Endodermal cell (in vitro differentiated cells): ENCODE data around the gene CUL5. TPM values are rescaled to one million over a fixed set of nuclear protein-coding genes. Genes with fewer than 3 reads are reported as not detected.

Experiments used
- DNase-seq: peaks from one replicate; pipeline ENCODE4 v3.0.0-alpha.2; 2017
- H3K27ac ChIP-seq: 2 replicates; pipeline ENCODE4 v1.5.1; 2013; ENCODE audit warnings: mild to moderate bottlenecking, low read depth, low read length, moderate library complexity
- H3K27me3 ChIP-seq: 2 replicates; pipeline ENCODE4 v1.6.1; 2013; ENCODE audit warnings: mild to moderate bottlenecking, low read length, moderate library complexity; ENCODE audit not compliant: insufficient read depth, control insufficient read depth, poor library complexity, severe bottlenecking
- H3K36me3 ChIP-seq: 2 replicates; pipeline ENCODE4 v1.7.0; 2013; ENCODE audit warnings: mild to moderate bottlenecking, low read length, moderate library complexity; ENCODE audit not compliant: control insufficient read depth, insufficient read depth
- H3K4me1 ChIP-seq: one replicate; pipeline ENCODE4 v1.7.0; 2013; ENCODE audit warnings: low read length; ENCODE audit not compliant: control insufficient read depth, insufficient read depth
- H3K4me3 ChIP-seq: 2 replicates; pipeline ENCODE4 v1.5.1; 2013; ENCODE audit warnings: mild to moderate bottlenecking, low read length, moderate library complexity
- H3K9ac ChIP-seq: 2 replicates; pipeline ENCODE4 v1.6.1; 2013; ENCODE audit warnings: mild to moderate bottlenecking, low read length, moderate library complexity; ENCODE audit not compliant: poor library complexity, severe bottlenecking; ENCODE audit errors: extremely low read depth
- H3K9me3 ChIP-seq: 2 replicates; pipeline ENCODE4 v1.6.1; 2013; ENCODE audit warnings: mild to moderate bottlenecking, low read length, moderate library complexity; ENCODE audit not compliant: control insufficient read depth
- H3K27ac Mint-ChIP-seq: 2 replicates; pipeline ENCODE4 v1.8.0; 2020; ENCODE audit warnings: mixed read lengths
- H3K27me3 Mint-ChIP-seq: 2 replicates; pipeline ENCODE4 v1.8.0; 2021; ENCODE audit warnings: mild to moderate bottlenecking, mixed read lengths; ENCODE audit not compliant: insufficient read depth
- H3K36me3 Mint-ChIP-seq: 2 replicates; pipeline ENCODE4 v1.8.0; 2020; ENCODE audit warnings: low read depth, mixed read lengths
- H3K4me1 Mint-ChIP-seq: 2 replicates; pipeline ENCODE4 v1.8.0; 2020; ENCODE audit warnings: mixed read lengths
- H3K4me3 Mint-ChIP-seq: 2 replicates; pipeline ENCODE4 v1.8.0; 2020; ENCODE audit warnings: mild to moderate bottlenecking, moderate library complexity, mixed read lengths
- H3K9me3 Mint-ChIP-seq: 2 replicates; pipeline ENCODE4 v1.8.0; 2020; ENCODE audit warnings: mild to moderate bottlenecking, mixed read lengths
- WGBS, 2 experiments: methylation state at CpG; one replicate each; pipeline versions ENCODE4 v1.1.5 to v1.1.7; 2013; ENCODE audit warnings: missing lambda C conversion rate in 2 of 2, mixed read lengths in 1 of 2; ENCODE audit not compliant: insufficient coverage in 1 of 2, insufficient read length in 1 of 2; 5-methylcytosine and 5-hydroxymethylcytosine counted together
- total RNA-seq, 2 donors: library from RNA; stranded (reverse); fragmentation: NEBNext Ultra II Directional in 1 of 2; extraction: Animal tissue kit (Norgen Biotek cat#: 25700) in 1 of 2; gene quantifications; 2 replicates in 1 of 2; 3 replicates in 1 of 2; pipeline ENCODE4 v1.2.1, GENCODE V29; 2021
- TF ChIP-seq, protein P1 (sequence below): fragments of 200-600 bp; sonication (generic); conservative IDR thresholded peaks from 2 replicates; pipeline ENCODE4 v1.5.0; 2021; ENCODE audit warnings: antibody characterized with exemption, mild to moderate bottlenecking

CUL5 gene
- total RNA-seq, 2 donors from 2014 or later, result 33.8 to 40.0 TPM

DNA sequence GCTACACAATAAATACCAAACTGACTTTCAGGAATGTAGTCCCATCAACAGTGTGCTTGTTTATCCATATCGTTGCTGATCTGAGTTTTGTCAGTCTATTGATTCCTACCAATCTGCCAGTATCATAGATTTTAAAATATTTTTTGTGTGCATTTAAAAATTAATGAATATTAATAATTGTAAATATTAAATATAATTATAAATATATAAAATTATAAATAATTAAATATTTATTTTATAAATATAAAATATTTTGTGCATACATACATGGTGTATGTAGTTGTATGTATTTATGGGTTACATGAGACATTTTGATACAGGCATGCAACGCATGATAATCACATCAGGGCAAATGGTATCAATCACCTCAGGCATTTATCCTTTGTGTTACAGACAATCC lies 53.6 kb downstream of the CUL5 start:
- Histone ChIP-seq H3K4me3 (no peak overlapping the region), H3K9me3 (peaks cover 9% of the 10 kb centered on the region), H3K4me1 (no peaks in the 10 kb centered on the region), H3K36me3 (peaks cover 46% of the 10 kb centered on the region), H3K9ac (no peak overlapping the region), H3K27me3 (no peaks in the 10 kb centered on the region), H3K27ac (no peak overlapping the region)
- H3K9me3 Mint-ChIP-seq, result peaks cover 3% of the 10 kb centered on the region
- H3K27me3 Mint-ChIP-seq, result no peaks in the 10 kb centered on the region
- H3K27ac Mint-ChIP-seq, result no peak overlapping the region
- no peaks in the 10 kb centered on the region for H3K4me1 Mint-ChIP-seq
- TF ChIP-seq, protein P1, sequence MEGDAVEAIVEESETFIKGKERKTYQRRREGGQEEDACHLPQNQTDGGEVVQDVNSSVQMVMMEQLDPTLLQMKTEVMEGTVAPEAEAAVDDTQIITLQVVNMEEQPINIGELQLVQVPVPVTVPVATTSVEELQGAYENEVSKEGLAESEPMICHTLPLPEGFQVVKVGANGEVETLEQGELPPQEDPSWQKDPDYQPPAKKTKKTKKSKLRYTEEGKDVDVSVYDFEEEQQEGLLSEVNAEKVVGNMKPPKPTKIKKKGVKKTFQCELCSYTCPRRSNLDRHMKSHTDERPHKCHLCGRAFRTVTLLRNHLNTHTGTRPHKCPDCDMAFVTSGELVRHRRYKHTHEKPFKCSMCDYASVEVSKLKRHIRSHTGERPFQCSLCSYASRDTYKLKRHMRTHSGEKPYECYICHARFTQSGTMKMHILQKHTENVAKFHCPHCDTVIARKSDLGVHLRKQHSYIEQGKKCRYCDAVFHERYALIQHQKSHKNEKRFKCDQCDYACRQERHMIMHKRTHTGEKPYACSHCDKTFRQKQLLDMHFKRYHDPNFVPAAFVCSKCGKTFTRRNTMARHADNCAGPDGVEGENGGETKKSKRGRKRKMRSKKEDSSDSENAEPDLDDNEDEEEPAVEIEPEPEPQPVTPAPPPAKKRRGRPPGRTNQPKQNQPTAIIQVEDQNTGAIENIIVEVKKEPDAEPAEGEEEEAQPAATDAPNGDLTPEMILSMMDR, result no peak
- 95% methylated on average over 2 of the region's 2 CpGs; no CpG with 5 or more reads in 1 of the 2 experiments for WGBS, 2 experiments
- DNase-seq, result no peak
- H3K4me3 Mint-ChIP-seq, result no peak overlapping the region
- peaks cover 59% of the 10 kb centered on the region for H3K36me3 Mint-ChIP-seq

DNA sequence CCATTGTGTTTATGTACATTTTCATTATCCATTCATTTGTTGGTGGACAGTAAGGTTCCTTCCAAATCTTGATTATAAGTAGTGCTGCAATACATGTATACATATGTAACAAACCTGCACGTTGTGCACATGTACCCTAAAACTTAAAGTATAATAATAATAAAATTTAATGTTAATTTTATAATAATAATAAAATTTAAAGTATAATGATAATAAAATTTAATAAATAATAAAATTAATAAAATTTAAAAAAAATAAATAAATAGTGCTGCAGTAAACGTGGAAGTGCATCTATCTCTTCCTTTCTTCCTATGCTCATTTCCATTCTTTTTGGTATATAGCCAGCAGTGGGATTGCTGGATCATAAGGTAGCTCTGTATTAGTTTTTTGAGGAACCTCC lies 54.7 kb downstream of the CUL5 start:
- Mint-ChIP-seq H3K27ac (no peak overlapping the region), H3K4me3 (no peak overlapping the region), H3K9me3 (peaks cover 3% of the 10 kb centered on the region), H3K36me3 (peaks cover 54% of the 10 kb centered on the region), H3K27me3 (no peaks in the 10 kb centered on the region), H3K4me1 (no peaks in the 10 kb centered on the region)
- no peak overlapping the region for H3K9ac ChIP-seq
- peaks cover 46% of the 10 kb centered on the region for H3K36me3 ChIP-seq
- no peak overlapping the region for H3K4me3 ChIP-seq
- H3K9me3 ChIP-seq, result peaks cover 9% of the 10 kb centered on the region
- no peaks in the 10 kb centered on the region for H3K4me1 ChIP-seq
- H3K27me3 ChIP-seq, result no peaks in the 10 kb centered on the region
- no peak overlapping the region for H3K27ac ChIP-seq
- TF ChIP-seq, protein P1, result no peak
- no peak for DNase-seq
- WGBS, 2 experiments, result 80% methylated on average over 1 of the region's 2 CpGs; no CpG with 5 or more reads in 1 of the 2 experiments

DNA sequence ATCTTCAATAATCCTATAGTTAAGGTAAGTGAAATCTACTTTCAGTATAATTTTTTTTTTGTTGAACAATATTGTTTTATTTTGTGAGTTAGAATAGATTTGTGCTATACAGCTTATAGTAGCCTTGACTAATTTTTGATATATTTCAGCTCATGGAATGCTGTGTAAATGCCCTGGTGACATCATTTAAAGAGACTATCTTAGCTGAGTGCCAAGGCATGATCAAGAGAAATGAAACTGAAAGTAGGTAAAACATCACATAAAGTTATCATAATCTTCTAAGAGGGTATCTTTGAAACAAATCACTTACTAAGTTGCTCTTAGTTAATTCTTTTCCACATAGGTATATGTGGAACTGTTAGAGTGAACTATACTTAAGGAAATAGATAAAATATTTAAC lies 61.2 kb downstream of the CUL5 start:
- H3K4me1 Mint-ChIP-seq, result no peaks in the 10 kb centered on the region
- H3K4me1 ChIP-seq, result no peaks in the 10 kb centered on the region
- H3K27me3 Mint-ChIP-seq, result no peaks in the 10 kb centered on the region
- no peak overlapping the region for H3K9ac ChIP-seq
- DNase-seq, result no peak
- H3K4me3 ChIP-seq, result no peak overlapping the region
- H3K36me3 ChIP-seq, result peaks cover 55% of the 10 kb centered on the region
- H3K27ac Mint-ChIP-seq, result no peak overlapping the region
- H3K27me3 ChIP-seq, result no peaks in the 10 kb centered on the region
- H3K27ac ChIP-seq, result no peak overlapping the region
- H3K9me3 ChIP-seq, result no peaks in the 10 kb centered on the region
- no peak overlapping the region for H3K4me3 Mint-ChIP-seq
- TF ChIP-seq, protein P1, result no peak
- no peaks in the 10 kb centered on the region for H3K9me3 Mint-ChIP-seq
- H3K36me3 Mint-ChIP-seq, result peaks cover 33% of the 10 kb centered on the region
